Measurements from ENCODE around the gene SERTAD4.
"Not testable (repeated sequence)": the region's sequence is repeated elsewhere in the genome, so short reads cannot be mapped to it uniquely, and the experiment has no call there.

The SERTAD4 gene

GRCh38 chr1:210232511-210233215 is at the start of gene SERTAD4:
SERTAD4 (plus strand) TSS chr1:210232796; CDS start chr1:210237961, 5,165 bp downstream.
- peak in 7 of 10 donors; percentile 21 to 91 (median 59) for DNase-seq
- intact Hi-C loops (cut with DNase I), result no loop called here

- intact Hi-C loops (cut with DNase I), result no loop called here
- DNase-seq, result no peak
These were observed 47.5 kb upstream of the SERTAD4 start for GRCh38 chr1:210185063-210185462.

- intact Hi-C loops (cut with DNase I), result not testable (repeated sequence)
- peak in 1 of 10 donors; percentile 52 for DNase-seq
These were observed 44.6 kb upstream of the SERTAD4 start for GRCh38 chr1:210187849-210188606.

- intact Hi-C loops (cut with DNase I), result no loop called here
- DNase-seq, result no peak
These were observed 43.2 kb upstream of the SERTAD4 start for GRCh38 chr1:210189426-210189825.

GRCh38 chr1:210195635-210196160 is 36.9 kb upstream of the SERTAD4 start:
- intact Hi-C loops (cut with DNase I), result no loop called here
- DNase-seq, result no peak

- intact Hi-C loops (cut with DNase I); DNase-seq: not testable (repeated sequence)
These were observed 36.3 kb upstream of the SERTAD4 start for GRCh38 chr1:210196266-210196665.

- intact Hi-C loops (cut with DNase I), result no loop called here
- DNase-seq, result no peak
These were observed 33.8 kb upstream of the SERTAD4 start for GRCh38 chr1:210198840-210199239.

GRCh38 chr1:210200124-210200736 is 32.4 kb upstream of the SERTAD4 start:
- DNase-seq, result no peak
- intact Hi-C loops (cut with DNase I), result loop anchor here (2.0 kb wide), 1 partner anchor 111 kb away; no protein-coding TSS in a partner anchor

GRCh38 chr1:210201681-210202080 is 30.9 kb upstream of the SERTAD4 start:
- DNase-seq, result no peak
- intact Hi-C loops (cut with DNase I), result loop anchor here (2.0 kb wide), 1 partner anchor 109 kb away; no protein-coding TSS in a partner anchor

- intact Hi-C loops (cut with DNase I), result no loop called here
- no peak for DNase-seq
These were observed 24.8 kb upstream of the SERTAD4 start for GRCh38 chr1:210207597-210208450.

GRCh38 chr1:210213335-210213734 is 19.3 kb upstream of the SERTAD4 start:
- DNase-seq, result no peak
- intact Hi-C loops (cut with DNase I), result no loop called here

- DNase-seq, result no peak
- intact Hi-C loops (cut with DNase I), result no loop called here
These were observed 17.8 kb upstream of the SERTAD4 start for GRCh38 chr1:210214573-210215409.

GRCh38 chr1:210217482-210217881 is 15.1 kb upstream of the SERTAD4 start:
- intact Hi-C loops (cut with DNase I), result no loop called here
- no peak for DNase-seq

GRCh38 chr1:210218047-210218446 is 14.5 kb upstream of the SERTAD4 start:
- intact Hi-C loops (cut with DNase I), result no loop called here
- no peak for DNase-seq

- DNase-seq, result no peak
- intact Hi-C loops (cut with DNase I), result no loop called here
These were observed 10.1 kb upstream of the SERTAD4 start for GRCh38 chr1:210222340-210223006.

GRCh38 chr1:210223226-210223904 is 9.2 kb upstream of the SERTAD4 start:
- intact Hi-C loops (cut with DNase I), result no loop called here
- DNase-seq, result no peak

- DNase-seq, result no peak
- intact Hi-C loops (cut with DNase I), result no loop called here
These were observed 4.4 kb upstream of the SERTAD4 start for GRCh38 chr1:210228158-210228557.

- intact Hi-C loops (cut with DNase I), result no loop called here
- no peak for DNase-seq
These were observed 2.4 kb upstream of the SERTAD4 start for GRCh38 chr1:210230149-210230695.
